Keratinocyte (primary cell): Measurements from ENCODE around the gene SUN2. TPM values are rescaled to one million over a fixed set of nuclear protein-coding genes. Genes with fewer than 3 reads are reported as not detected.
A peak's percentile ranks its signal among the peaks of the same experiment; 100 is the strongest.

Experiments
- DNase-seq: peaks from one replicate; pipeline ENCODE4 v3.0.0-alpha.2; 2011; ENCODE audit warnings: low read depth, missing footprints, low spot score
- FAIRE-seq: peaks from 2 replicates; lab custom pipeline; 2011; peaks lifted over from hg19 to GRCh38; lab: Jason Lieb, UNC
- H2AFZ ChIP-seq: 2 replicates; pipeline ENCODE4 v1.6.0; 2012; ENCODE audit warnings: low read length, control low read depth, inconsistent platforms; ENCODE audit not compliant: control insufficient read depth
- H3K27ac ChIP-seq: 2 replicates; pipeline ENCODE4 v1.5.1; 2011; ENCODE audit warnings: low read length; ENCODE audit not compliant: control insufficient read depth, insufficient read depth
- H3K27me3 ChIP-seq: 3 replicates; pipeline ENCODE4 v1.6.0; 2011; ENCODE audit warnings: low read length; ENCODE audit not compliant: control insufficient read depth, insufficient read depth; ENCODE audit errors: extremely low read depth
- H3K36me3 ChIP-seq, 2 experiments: 2 replicates in 1 of 2; 3 replicates in 1 of 2; pipeline ENCODE4 v1.5.1; 2011; ENCODE audit warnings: low read length in 2 of 2, mild to moderate bottlenecking in 1 of 2; ENCODE audit not compliant: control insufficient read depth in 2 of 2, insufficient read depth in 2 of 2; ENCODE audit errors: extremely low read depth in 1 of 2
- H3K4me1 ChIP-seq: 3 replicates; pipeline ENCODE4 v1.5.1; 2011; ENCODE audit warnings: low read length; ENCODE audit not compliant: control insufficient read depth, insufficient read depth; ENCODE audit errors: extremely low read depth
- H3K4me2 ChIP-seq: 3 replicates; pipeline ENCODE4 v1.6.0; 2011; ENCODE audit warnings: low read depth, low read length; ENCODE audit not compliant: control insufficient read depth, insufficient read depth; ENCODE audit errors: extremely low read depth
- H3K4me3 ChIP-seq, 3 experiments: fragments of 200-600 bp in 1 of 3; sonication (generic) in 1 of 3; 2 replicates in 2 of 3; 3 replicates in 1 of 3; pipeline ENCODE4 v1.5.1; 2011 to 2016; ENCODE audit warnings: low read length in 3 of 3, mild to moderate bottlenecking in 3 of 3, control low read depth in 2 of 3, inconsistent platforms in 1 of 3, low read depth in 1 of 3, mixed read lengths in 1 of 3, mixed run types in 1 of 3, moderate library complexity in 1 of 3; ENCODE audit not compliant: control insufficient read depth in 2 of 3, insufficient read depth in 2 of 3; ENCODE audit errors: extremely low read depth in 1 of 3
- H3K79me2 ChIP-seq: 2 replicates; pipeline ENCODE4 v1.6.0; 2012; ENCODE audit warnings: low read length; ENCODE audit not compliant: control insufficient read depth, insufficient read depth
- H3K9ac ChIP-seq: 3 replicates; pipeline ENCODE4 v1.6.0; 2011; ENCODE audit warnings: low read length; ENCODE audit not compliant: control insufficient read depth, insufficient read depth; ENCODE audit errors: extremely low read depth
- H3K9me1 ChIP-seq: 3 replicates; pipeline ENCODE4 v1.6.0; 2011; ENCODE audit warnings: low read length; ENCODE audit not compliant: control insufficient read depth, insufficient read depth; ENCODE audit errors: extremely low read depth
- H3K9me3 ChIP-seq: 2 replicates; pipeline ENCODE4 v1.5.1; 2012; ENCODE audit warnings: low read depth, low read length; ENCODE audit not compliant: control insufficient read depth
- H4K20me1 ChIP-seq: 3 replicates; pipeline ENCODE4 v1.6.0; 2011; ENCODE audit warnings: low read length; ENCODE audit not compliant: control insufficient read depth, insufficient read depth; ENCODE audit errors: extremely low read depth
- EZH2 ChIP-seq: IDR thresholded peaks from one replicate; pipeline ENCODE4 v1.6.1; 2012; ENCODE audit warnings: inconsistent platforms, mild to moderate bottlenecking, low read length, moderate library complexity
- dilution Hi-C: fragments of 300-500 bp; cut with MboI; formaldehyde crosslinking; loops from one replicate; pipeline ENCODE4 v1.7.0; 2020; ENCODE audit warnings: low sequenced_read_pairs; ENCODE audit not compliant: extremely low pct_ligation_motif_present
- polyA plus RNA-seq, 5 experiments: library from polyadenylated mRNA; depleted of rRNA in 3 of 5; stranded (reverse) in 3 of 5; stranded (forward) in 1 of 5; unstranded in 1 of 5; fragments of >200 nt; gene quantifications; 1 replicate in 1 of 5; 2 replicates in 3 of 5; 3 replicates in 1 of 5; pipeline versions ENCODE4 v1.2.1 to v1.2.3, GENCODE V29; 2011 to 2012; ENCODE audit warnings: missing spikeins in 2 of 5, low read depth in 1 of 5, low replicate concordance in 1 of 5
- TF ChIP-seq, protein P1 (sequence below), 3 experiments: IDR thresholded peaks in 1 of 3; conservative IDR thresholded peaks in 1 of 3; optimal IDR thresholded peaks in 1 of 3; 2 replicates in 2 of 3; 3 replicates in 1 of 3; pipeline versions ENCODE3 to v1.5.1; 2011; ENCODE audit warnings: low read length in 3 of 3, mild to moderate bottlenecking in 3 of 3, moderate library complexity in 2 of 3, control low read depth in 1 of 3, inconsistent platforms in 1 of 3; ENCODE audit not compliant: insufficient read depth in 2 of 3; ENCODE audit errors: extremely low read depth in 1 of 3

SUN2 gene
- polyA plus RNA-seq, 1 donor (not counting 4 experiments of a cell fraction or from before 2014, with no cell fraction given): 15.9 TPM

DNA sequence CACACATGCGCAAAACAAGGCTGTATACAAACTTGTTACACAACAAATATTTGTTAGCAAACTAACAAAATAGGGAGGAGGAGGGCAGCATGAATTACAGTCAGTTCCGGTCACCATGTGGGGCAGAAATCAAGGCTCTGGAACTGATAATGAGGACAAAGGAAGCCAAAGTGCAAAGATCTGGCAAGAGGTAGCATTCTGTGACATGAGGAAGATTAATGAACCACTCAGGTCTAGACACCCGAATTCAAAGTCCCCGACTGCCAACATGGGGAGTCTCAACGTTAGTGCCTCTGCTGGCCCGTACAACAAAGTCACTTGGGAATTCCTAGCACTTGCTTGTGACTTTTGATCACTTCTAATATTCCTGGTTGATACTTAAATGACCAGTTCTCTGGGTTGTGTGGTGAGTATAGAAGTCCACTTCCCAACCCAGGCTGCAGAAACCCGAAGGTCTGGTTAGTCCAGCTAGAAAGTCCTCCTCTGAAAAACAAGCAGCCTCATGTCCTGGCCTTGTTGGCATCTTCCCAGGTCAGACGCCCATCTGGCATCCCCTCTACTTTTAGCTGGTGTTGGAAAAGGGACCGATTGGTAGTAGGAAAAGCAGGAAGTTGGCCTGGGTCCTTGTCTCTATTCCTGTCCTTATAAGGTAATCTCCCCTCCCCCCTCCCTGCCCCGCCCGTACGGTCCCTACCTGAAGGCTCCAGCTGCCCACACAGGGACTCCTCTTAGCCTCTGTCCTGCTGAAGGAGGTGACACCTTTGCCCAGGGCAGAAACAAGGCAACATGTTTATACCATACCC, 1.6 kb downstream of the SUN2 start:
- H3K4me3 ChIP-seq: peak overlapping the region; percentile 36 to 57 (median 54)
- H3K27ac ChIP-seq: no peak overlapping the region
- peaks cover 21 to 22% of the 10 kb centered on the region in 2 experiments for H3K36me3 ChIP-seq
- no peaks in the 10 kb centered on the region for H4K20me1 ChIP-seq
- H3K9ac ChIP-seq: no peak overlapping the region
- FAIRE-seq: peak; percentile 77
- TF ChIP-seq, protein P1, sequence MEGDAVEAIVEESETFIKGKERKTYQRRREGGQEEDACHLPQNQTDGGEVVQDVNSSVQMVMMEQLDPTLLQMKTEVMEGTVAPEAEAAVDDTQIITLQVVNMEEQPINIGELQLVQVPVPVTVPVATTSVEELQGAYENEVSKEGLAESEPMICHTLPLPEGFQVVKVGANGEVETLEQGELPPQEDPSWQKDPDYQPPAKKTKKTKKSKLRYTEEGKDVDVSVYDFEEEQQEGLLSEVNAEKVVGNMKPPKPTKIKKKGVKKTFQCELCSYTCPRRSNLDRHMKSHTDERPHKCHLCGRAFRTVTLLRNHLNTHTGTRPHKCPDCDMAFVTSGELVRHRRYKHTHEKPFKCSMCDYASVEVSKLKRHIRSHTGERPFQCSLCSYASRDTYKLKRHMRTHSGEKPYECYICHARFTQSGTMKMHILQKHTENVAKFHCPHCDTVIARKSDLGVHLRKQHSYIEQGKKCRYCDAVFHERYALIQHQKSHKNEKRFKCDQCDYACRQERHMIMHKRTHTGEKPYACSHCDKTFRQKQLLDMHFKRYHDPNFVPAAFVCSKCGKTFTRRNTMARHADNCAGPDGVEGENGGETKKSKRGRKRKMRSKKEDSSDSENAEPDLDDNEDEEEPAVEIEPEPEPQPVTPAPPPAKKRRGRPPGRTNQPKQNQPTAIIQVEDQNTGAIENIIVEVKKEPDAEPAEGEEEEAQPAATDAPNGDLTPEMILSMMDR (optimal IDR thresholded peaks at IDR 0.05 in 1 of 3, IDR thresholded peaks at IDR 0.05 in 1 of 3, conservative IDR thresholded peaks at IDR 0.05 in 1 of 3; ENCODE audit: extremely low read depth in 1 of 3, insufficient read depth in 2 of 3, low read length in 3 of 3): no peak
- no peak for TF ChIP-seq EZH2
- H3K79me2 ChIP-seq: peaks cover 2% of the 10 kb centered on the region
- H3K4me1 ChIP-seq: peaks cover 38% of the 10 kb centered on the region
- H3K9me1 ChIP-seq: no peaks in the 10 kb centered on the region
- H3K9me3 ChIP-seq: no peaks in the 10 kb centered on the region
- peak overlapping the region; percentile 92 for H3K4me2 ChIP-seq
- no peak for DNase-seq
- H3K27me3 ChIP-seq: no peaks in the 10 kb centered on the region
- dilution Hi-C loops: no loop called here
- H2AFZ ChIP-seq: no peak overlapping the region

DNA sequence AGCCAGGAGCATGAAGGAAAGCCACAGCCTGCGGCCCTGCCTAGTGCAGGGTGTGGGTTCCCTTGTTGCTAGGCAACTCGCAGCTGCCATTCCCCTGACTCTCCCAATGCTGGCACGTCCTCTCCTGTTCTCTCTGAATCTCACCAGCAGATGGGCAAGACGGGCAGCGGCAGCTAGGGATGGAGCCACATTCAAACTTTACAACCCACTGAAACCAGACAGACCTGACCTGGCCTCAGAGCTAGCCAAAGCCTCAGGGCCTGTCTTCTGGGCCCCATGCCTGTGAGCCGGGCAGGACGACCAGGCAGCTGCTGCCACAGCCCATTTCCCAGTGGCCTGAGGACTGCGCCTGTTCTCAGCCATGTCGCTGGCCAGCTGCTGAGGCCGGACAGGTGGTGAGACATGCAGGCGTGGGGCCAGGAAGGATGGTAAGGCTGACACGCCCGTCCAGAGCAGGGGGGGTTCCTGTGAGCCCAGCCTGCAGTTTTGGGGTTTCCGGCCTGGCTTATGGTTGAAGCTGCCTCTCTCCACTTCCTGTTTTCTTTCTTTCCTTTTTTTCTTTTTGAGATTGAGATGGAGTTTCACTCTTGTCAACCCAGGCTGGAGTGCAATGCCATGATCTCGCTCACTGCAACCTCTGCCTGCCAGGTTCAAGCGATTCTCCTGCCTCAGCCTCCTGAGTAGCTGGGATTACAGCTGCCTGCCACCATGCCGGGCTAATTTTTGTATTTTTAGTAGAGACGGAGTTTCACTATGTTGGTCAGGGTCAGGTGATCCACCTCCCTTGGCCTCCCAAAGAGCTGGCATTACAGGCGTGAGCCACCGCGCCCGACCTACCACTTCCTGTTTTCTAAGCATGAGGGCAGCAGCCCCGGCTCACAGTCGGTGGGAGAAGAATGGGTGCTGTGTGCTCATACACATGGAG, 4.1 kb downstream of the SUN2 start:
- dilution Hi-C loops: no loop called here
- peak overlapping the region; percentile 54 for H3K4me2 ChIP-seq

More for the DNA sequence above, 4.1 kb downstream of the SUN2 start:
- Histone ChIP-seq H3K27me3 (no peaks in the 10 kb centered on the region), H3K27ac (peak overlapping the region; percentile 54), H3K9me3 (no peaks in the 10 kb centered on the region), H2AFZ (no peak overlapping the region), H3K36me3 (peaks cover 23 to 25% of the 10 kb centered on the region in 2 experiments), H3K9me1 (no peaks in the 10 kb centered on the region), H3K9ac (peak overlapping the region; percentile 22), H3K4me3 (peak overlapping the region in 2 of 3 experiments; percentile 5 to 13), H4K20me1 (no peaks in the 10 kb centered on the region), H3K4me1 (peaks cover 49% of the 10 kb centered on the region), H3K79me2 (peaks cover 2% of the 10 kb centered on the region)
- TF ChIP-seq, protein P1 (optimal IDR thresholded peaks at IDR 0.05 in 1 of 3, IDR thresholded peaks at IDR 0.05 in 1 of 3, conservative IDR thresholded peaks at IDR 0.05 in 1 of 3; ENCODE audit: extremely low read depth in 1 of 3, insufficient read depth in 2 of 3, low read length in 3 of 3): peak in 1 of 3 experiments; percentile 39
- no peak for TF ChIP-seq EZH2
- FAIRE-seq (peak; percentile 81), DNase-seq (peak; percentile 42)
